Activated CD4-positive, alpha-beta T cell treated with anti-CD3 and anti-CD28 coated beads, Interleukin-2, amount 10 ng/mL, durations not matched to agents 24 days and 14 days (primary cell): ENCODE measurements around the gene DLL1. TPM values are rescaled to one million over a fixed set of nuclear protein-coding genes. Genes with fewer than 3 reads are reported as not detected.

Experiments
- DNase-seq: peaks from one replicate; pipeline ENCODE4 v3.0.0; 2022
- H3K27ac Mint-ChIP-seq: one replicate; pipeline ENCODE4 v1.8.0; 2022; ENCODE audit warnings: mild to moderate bottlenecking, mixed read lengths
- H3K27me3 Mint-ChIP-seq: one replicate; pipeline ENCODE4 v1.8.0; 2022; ENCODE audit warnings: mixed read lengths
- H3K36me3 Mint-ChIP-seq: one replicate; pipeline ENCODE4 v1.8.0; 2022; ENCODE audit warnings: low read depth, mild to moderate bottlenecking, mixed read lengths
- H3K4me1 Mint-ChIP-seq: one replicate; pipeline ENCODE4 v1.8.0; 2021; ENCODE audit warnings: mixed read lengths
- H3K4me3 Mint-ChIP-seq: one replicate; pipeline ENCODE4 v1.8.0; 2022; ENCODE audit warnings: mild to moderate bottlenecking, moderate library complexity, mixed read lengths
- H3K9me3 Mint-ChIP-seq: one replicate; pipeline ENCODE4 v1.8.0; 2021; ENCODE audit warnings: mixed read lengths
- intact Hi-C: fragments of 100-400 bp; cut with micrococcal nuclease; formaldehyde crosslinking; loops from one replicate; pipeline ENCODE4 v1.15.1; 2023
- total RNA-seq: library from RNA; stranded (reverse); gene quantifications from 2 replicates; pipeline ENCODE4 v1.2.3, GENCODE V29; 2022

DLL1 gene
- total RNA-seq, 1 donor from 2014 or later, result not detected

DNA sequence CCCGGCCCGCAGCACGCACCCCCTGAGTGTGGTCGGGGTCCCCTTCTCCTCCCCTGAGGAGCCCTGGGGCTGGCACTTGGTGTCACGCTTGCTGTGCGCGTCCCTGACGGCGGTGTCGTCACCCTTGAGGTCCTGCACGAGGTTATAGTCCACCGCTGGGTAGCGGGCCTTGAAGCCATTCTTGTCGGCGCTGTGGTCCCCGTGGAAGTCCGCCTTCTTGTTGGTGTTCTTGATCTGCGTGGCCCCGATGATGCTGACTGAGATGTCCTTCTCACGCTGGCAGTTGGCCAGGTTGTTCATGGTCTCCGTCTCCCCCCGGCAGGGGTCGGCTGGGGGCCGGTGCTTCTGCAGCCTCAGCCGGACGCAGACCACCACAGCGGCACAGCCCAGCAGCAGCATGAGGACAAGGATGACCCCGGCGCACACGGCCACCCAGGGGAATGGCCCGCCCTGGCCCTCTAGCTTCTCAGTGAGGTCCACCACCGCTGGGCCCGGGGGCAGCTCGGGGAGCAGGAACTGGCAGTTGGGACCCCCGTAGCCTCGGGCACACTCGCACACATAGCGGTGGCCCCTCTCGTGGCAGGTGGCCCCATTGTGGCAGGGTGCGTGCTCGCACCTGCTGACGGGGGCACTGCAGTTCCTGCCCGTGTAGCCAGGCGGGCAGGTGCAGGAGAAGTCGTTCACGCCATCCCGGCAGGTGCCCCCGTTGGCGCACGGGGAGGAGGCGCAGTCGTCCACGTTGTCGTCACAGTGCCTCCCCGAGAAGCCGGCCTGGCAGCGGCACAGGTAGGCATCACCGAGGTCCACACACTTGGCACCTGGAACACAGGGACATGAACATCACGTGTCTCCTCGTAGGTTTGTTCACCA is 7.4 kb downstream of the DLL1 start:
- no peaks in the 10 kb centered on the region for H3K36me3 Mint-ChIP-seq
- H3K4me1 Mint-ChIP-seq, result peaks cover 7% of the 10 kb centered on the region
- H3K4me3 Mint-ChIP-seq, result no peak overlapping the region
- intact Hi-C loops, result no loop called here
- H3K9me3 Mint-ChIP-seq, result no peaks in the 10 kb centered on the region
- H3K27ac Mint-ChIP-seq, result no peak overlapping the region
- DNase-seq, result no peak
- H3K27me3 Mint-ChIP-seq, result peaks cover 52% of the 10 kb centered on the region

- H3K36me3 Mint-ChIP-seq, result no peaks in the 10 kb centered on the region
- no peak overlapping the region for H3K4me3 Mint-ChIP-seq
- no peak overlapping the region for H3K27ac Mint-ChIP-seq
- no peak for DNase-seq
- H3K27me3 Mint-ChIP-seq, result peaks cover 49% of the 10 kb centered on the region
- intact Hi-C loops, result no loop called here
- H3K4me1 Mint-ChIP-seq, result peaks cover 7% of the 10 kb centered on the region
- no peaks in the 10 kb centered on the region for H3K9me3 Mint-ChIP-seq
Measured at GRCh38 chr6:170282512-170283158, 8.2 kb downstream of the DLL1 start.

GRCh38 chr6:170281331-170282292 is 9.3 kb downstream of the DLL1 start:
- Mint-ChIP-seq H3K27ac (no peak overlapping the region), H3K36me3 (no peaks in the 10 kb centered on the region), H3K27me3 (peaks cover 48% of the 10 kb centered on the region), H3K9me3 (no peaks in the 10 kb centered on the region), H3K4me1 (peaks cover 7% of the 10 kb centered on the region), H3K4me3 (no peak overlapping the region)
- no peak for DNase-seq
- intact Hi-C loops, result no loop called here

- no peak for DNase-seq
- H3K36me3 Mint-ChIP-seq, result no peaks in the 10 kb centered on the region
- peaks cover 48% of the 10 kb centered on the region for H3K27me3 Mint-ChIP-seq
- H3K4me1 Mint-ChIP-seq, result peaks cover 7% of the 10 kb centered on the region
- intact Hi-C loops, result no loop called here
- peak overlapping the region; percentile 40 for H3K27ac Mint-ChIP-seq
- H3K9me3 Mint-ChIP-seq, result no peaks in the 10 kb centered on the region
- H3K4me3 Mint-ChIP-seq, result peak overlapping the region; percentile 22
Measured at GRCh38 chr6:170280689-170281045, 10.2 kb downstream of the DLL1 start.

GRCh38 chr6:170279977-170280688 is 10.7 kb downstream of the DLL1 start:
- peak; percentile 73 for DNase-seq
- Mint-ChIP-seq H3K4me1 (peaks cover 7% of the 10 kb centered on the region), H3K4me3 (peak overlapping the region; percentile 22), H3K36me3 (no peaks in the 10 kb centered on the region), H3K27me3 (peaks cover 49% of the 10 kb centered on the region), H3K9me3 (no peaks in the 10 kb centered on the region), H3K27ac (peak overlapping the region; percentile 40)
- intact Hi-C loops, result no loop called here

GRCh38 chr6:170279426-170279825 is 11.5 kb downstream of the DLL1 start:
- Mint-ChIP-seq H3K9me3 (no peaks in the 10 kb centered on the region), H3K27me3 (peaks cover 52% of the 10 kb centered on the region), H3K4me1 (peaks cover 7% of the 10 kb centered on the region), H3K27ac (no peak overlapping the region), H3K36me3 (no peaks in the 10 kb centered on the region), H3K4me3 (no peak overlapping the region)
- intact Hi-C loops, result no loop called here
- DNase-seq, result no peak

DNA sequence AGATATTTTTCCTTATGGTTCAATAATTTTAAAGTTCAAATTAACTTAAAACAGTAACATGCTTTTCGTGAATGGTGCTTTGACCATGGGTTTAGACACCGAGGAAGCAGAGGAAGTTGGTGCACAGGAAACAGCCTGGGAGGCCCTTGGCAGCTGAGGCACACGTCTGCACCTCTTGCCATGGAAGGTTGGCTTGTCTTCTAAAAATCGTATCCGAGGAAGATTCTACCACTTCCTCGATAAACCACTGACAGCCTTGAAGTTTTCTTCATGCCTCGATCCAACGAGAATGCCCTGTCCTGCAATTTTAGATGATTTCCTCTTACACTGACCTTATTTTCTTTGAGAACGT is 12.2 kb downstream of the DLL1 start:
- intact Hi-C loops, result no loop called here
- H3K4me3 Mint-ChIP-seq, result no peak overlapping the region
- H3K4me1 Mint-ChIP-seq, result peaks cover 8% of the 10 kb centered on the region
- H3K27ac Mint-ChIP-seq, result no peak overlapping the region
- no peaks in the 10 kb centered on the region for H3K9me3 Mint-ChIP-seq
- H3K27me3 Mint-ChIP-seq, result peaks cover 55% of the 10 kb centered on the region
- H3K36me3 Mint-ChIP-seq, result no peaks in the 10 kb centered on the region
- no peak for DNase-seq

GRCh38 chr6:170277893-170278742 is 12.8 kb downstream of the DLL1 start:
- H3K36me3 Mint-ChIP-seq, result no peaks in the 10 kb centered on the region
- peaks cover 57% of the 10 kb centered on the region for H3K27me3 Mint-ChIP-seq
- intact Hi-C loops, result no loop called here

DNA sequence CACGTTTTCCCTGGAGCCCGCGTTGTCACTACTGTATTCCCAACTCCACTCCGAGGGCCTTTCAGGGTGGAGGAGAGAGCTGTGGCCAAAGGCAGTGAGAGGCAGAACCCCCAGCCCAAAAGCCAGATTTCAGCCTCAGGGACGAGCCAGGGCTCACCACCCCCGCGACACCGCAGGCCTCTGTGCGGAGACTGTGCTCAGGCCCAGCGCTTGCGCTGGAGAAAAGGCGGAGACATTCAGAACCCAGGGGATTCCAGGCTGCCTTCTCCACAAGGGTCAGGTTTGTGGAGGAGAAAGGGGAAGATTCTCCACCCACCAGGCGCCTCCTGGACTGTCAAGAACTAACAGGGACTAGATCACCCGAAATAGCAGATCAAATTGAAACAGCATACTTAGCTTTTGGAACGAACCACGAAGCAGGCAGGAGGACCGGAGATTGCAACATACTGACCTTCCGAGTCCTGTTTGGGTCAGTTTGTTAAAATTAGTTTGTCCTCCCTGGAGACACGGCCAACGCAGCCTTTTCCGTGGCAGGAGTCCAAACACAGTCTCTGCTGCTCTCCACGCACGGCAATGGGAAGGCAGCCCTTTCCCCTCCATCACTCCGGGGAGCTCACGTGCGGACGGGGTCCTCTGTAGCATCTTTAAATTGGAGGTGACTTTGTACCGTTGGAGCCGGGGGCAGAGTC is 14.4 kb downstream of the DLL1 start:
- no peak overlapping the region for H3K4me3 Mint-ChIP-seq
- H3K27ac Mint-ChIP-seq, result no peak overlapping the region
- H3K36me3 Mint-ChIP-seq, result no peaks in the 10 kb centered on the region
- no peak for DNase-seq
- H3K4me1 Mint-ChIP-seq, result peaks cover 16% of the 10 kb centered on the region
- no peaks in the 10 kb centered on the region for H3K9me3 Mint-ChIP-seq
- peaks cover 61% of the 10 kb centered on the region for H3K27me3 Mint-ChIP-seq
- intact Hi-C loops, result no loop called here

More at GRCh38 chr6:170277893-170278742, 12.8 kb downstream of the DLL1 start:
- Mint-ChIP-seq H3K27ac (no peak overlapping the region), H3K9me3 (no peaks in the 10 kb centered on the region), H3K4me1 (peaks cover 9% of the 10 kb centered on the region), H3K4me3 (no peak overlapping the region)
- DNase-seq, result no peak

GRCh38 chr6:170274713-170275560 is 15.9 kb downstream of the DLL1 start:
- no peak for DNase-seq
- Mint-ChIP-seq H3K27me3 (peaks cover 67% of the 10 kb centered on the region), H3K9me3 (no peaks in the 10 kb centered on the region), H3K4me1 (peaks cover 17% of the 10 kb centered on the region), H3K36me3 (no peaks in the 10 kb centered on the region), H3K4me3 (no peak overlapping the region), H3K27ac (no peak overlapping the region)
- intact Hi-C loops, result no loop called here

DNA sequence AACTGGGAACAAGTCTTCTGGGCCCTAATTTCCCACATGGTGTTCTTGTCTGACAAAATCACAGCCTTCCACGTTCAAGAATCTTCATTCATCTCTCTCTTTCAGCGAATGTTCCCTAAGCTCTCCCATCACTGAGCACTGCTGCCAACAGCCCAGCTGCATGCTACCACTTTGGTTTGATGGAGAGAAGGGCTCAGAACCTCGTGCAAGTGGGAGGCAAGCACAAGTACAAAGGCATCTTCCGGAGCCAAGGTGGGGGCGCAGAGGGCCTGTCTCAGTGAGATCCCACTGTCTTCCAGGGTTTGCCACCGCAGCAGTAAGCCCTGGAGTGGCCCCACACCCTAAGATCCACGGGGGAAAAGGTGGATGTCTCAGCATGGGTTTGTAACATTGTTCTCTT is 17.2 kb downstream of the DLL1 start:
- H3K36me3 Mint-ChIP-seq, result no peaks in the 10 kb centered on the region
- intact Hi-C loops, result no loop called here

More for the DNA sequence above, 17.2 kb downstream of the DLL1 start:
- H3K27ac Mint-ChIP-seq, result no peak overlapping the region
- no peaks in the 10 kb centered on the region for H3K9me3 Mint-ChIP-seq
- no peak overlapping the region for H3K4me3 Mint-ChIP-seq
- DNase-seq, result no peak
- peaks cover 12% of the 10 kb centered on the region for H3K4me1 Mint-ChIP-seq
- H3K27me3 Mint-ChIP-seq, result peaks cover 65% of the 10 kb centered on the region
